ENCODE data around the gene ERBB4.

The ERBB4 gene

DNA sequence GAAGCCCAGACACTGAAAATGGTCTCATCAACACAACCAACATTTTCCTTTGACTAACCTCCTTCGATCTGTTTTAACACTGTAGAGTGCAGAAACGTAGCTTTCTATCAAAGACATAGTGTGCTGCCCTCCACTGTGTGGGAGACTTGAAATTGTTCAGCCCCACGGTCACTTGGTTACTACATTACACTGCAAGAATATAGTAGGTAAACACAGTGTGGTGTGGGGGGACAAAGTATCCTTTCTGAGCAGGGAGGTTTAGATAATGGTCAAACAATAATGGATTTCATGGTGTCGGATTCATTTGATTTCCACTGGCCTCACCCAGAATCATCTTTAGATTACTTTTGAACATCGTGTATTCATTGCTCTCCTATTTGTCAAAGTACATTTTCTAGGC lies 181.0 kb downstream of the ERBB4 start:
- no peaks in the 10 kb centered on the region for H3K4me1 ChIP-seq
- H3K4me3 ChIP-seq (ENCODE audit: low read depth, low read length): no peak overlapping the region
- no peak overlapping the region for H3K9ac ChIP-seq
- H3K79me2 ChIP-seq: no peaks in the 10 kb centered on the region
- TF ChIP-seq, protein P1, sequence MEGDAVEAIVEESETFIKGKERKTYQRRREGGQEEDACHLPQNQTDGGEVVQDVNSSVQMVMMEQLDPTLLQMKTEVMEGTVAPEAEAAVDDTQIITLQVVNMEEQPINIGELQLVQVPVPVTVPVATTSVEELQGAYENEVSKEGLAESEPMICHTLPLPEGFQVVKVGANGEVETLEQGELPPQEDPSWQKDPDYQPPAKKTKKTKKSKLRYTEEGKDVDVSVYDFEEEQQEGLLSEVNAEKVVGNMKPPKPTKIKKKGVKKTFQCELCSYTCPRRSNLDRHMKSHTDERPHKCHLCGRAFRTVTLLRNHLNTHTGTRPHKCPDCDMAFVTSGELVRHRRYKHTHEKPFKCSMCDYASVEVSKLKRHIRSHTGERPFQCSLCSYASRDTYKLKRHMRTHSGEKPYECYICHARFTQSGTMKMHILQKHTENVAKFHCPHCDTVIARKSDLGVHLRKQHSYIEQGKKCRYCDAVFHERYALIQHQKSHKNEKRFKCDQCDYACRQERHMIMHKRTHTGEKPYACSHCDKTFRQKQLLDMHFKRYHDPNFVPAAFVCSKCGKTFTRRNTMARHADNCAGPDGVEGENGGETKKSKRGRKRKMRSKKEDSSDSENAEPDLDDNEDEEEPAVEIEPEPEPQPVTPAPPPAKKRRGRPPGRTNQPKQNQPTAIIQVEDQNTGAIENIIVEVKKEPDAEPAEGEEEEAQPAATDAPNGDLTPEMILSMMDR (IDR thresholded peaks at IDR 0.05): no peak
- no peaks in the 10 kb centered on the region for H3K27me3 ChIP-seq (ENCODE audit: control insufficient read depth, insufficient read depth, low read length)
- H2AFZ ChIP-seq: no peak overlapping the region
- H3K27ac ChIP-seq: no peak overlapping the region
- H3K36me3 ChIP-seq (ENCODE audit: control insufficient read depth, insufficient read depth, low read length): no peaks in the 10 kb centered on the region
- H3K4me2 ChIP-seq (ENCODE audit: low read length): no peak overlapping the region
- H3K9me3 ChIP-seq (ENCODE audit: control insufficient read depth, low read length): no peaks in the 10 kb centered on the region

GRCh38 chr2:212354382-212354781 lies 184.2 kb downstream of the ERBB4 start:
- H3K9me3 ChIP-seq (ENCODE audit: control insufficient read depth, low read length): no peaks in the 10 kb centered on the region
- TF ChIP-seq, protein P1 (IDR thresholded peaks at IDR 0.05): no peak
- H3K27ac ChIP-seq: no peak overlapping the region
- no peaks in the 10 kb centered on the region for H3K36me3 ChIP-seq (ENCODE audit: control insufficient read depth, insufficient read depth, low read length)
- H3K4me3 ChIP-seq (ENCODE audit: low read depth, low read length): no peak overlapping the region
- H3K79me2 ChIP-seq: no peaks in the 10 kb centered on the region
- no peak overlapping the region for H3K4me2 ChIP-seq (ENCODE audit: low read length)
- no peak overlapping the region for H3K9ac ChIP-seq
- no peaks in the 10 kb centered on the region for H3K27me3 ChIP-seq (ENCODE audit: control insufficient read depth, insufficient read depth, low read length)
- no peak overlapping the region for H2AFZ ChIP-seq
- no peaks in the 10 kb centered on the region for H3K4me1 ChIP-seq

DNA sequence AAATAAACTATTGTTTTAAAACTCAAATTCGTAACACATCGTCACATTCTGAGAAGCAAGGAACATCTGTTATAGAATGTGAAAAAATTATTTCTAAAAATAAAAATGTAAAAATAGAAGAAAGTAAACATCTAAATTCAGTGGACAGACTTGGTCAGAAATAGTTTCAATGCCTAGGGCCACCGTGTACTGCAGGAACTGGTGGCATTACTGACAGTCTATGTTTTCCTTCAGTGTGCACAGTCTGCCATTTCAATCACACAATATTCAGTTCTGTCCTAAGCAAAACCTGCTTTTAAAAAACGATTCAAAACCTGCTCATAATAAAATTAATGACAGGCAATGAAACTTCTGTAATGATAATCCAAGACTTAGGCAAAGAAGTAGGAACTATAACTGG lies 190.1 kb downstream of the ERBB4 start:
- H3K27ac ChIP-seq: no peak overlapping the region
- no peak overlapping the region for H3K9ac ChIP-seq
- H3K79me2 ChIP-seq: no peaks in the 10 kb centered on the region
- no peak overlapping the region for H2AFZ ChIP-seq
- H3K4me2 ChIP-seq (ENCODE audit: low read length): no peak overlapping the region
- no peaks in the 10 kb centered on the region for H3K27me3 ChIP-seq (ENCODE audit: control insufficient read depth, insufficient read depth, low read length)
- no peaks in the 10 kb centered on the region for H3K4me1 ChIP-seq
- TF ChIP-seq, protein P1 (IDR thresholded peaks at IDR 0.05): no peak
- no peaks in the 10 kb centered on the region for H3K36me3 ChIP-seq (ENCODE audit: control insufficient read depth, insufficient read depth, low read length)
- H3K9me3 ChIP-seq (ENCODE audit: control insufficient read depth, low read length): no peaks in the 10 kb centered on the region
- H3K4me3 ChIP-seq (ENCODE audit: low read depth, low read length): no peak overlapping the region

DNA sequence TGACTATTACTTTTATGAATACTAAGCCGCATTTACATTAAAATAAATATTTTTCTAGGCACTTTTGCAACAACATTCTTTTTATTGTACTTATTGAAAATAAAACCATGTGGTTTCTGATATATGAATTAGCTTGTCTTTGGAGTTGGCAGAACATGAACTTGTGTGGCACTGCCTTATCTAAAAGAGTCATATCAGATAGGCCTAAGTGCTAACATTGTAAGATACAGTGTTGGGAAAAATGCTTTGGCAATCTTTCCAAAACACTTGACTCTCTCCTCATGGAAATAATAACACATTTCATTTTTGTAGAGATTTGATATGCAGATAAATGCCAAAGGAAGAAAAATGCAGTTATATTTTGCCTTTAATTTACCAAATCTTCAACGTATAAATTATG lies 191.7 kb downstream of the ERBB4 start:
- H3K4me1 ChIP-seq: no peaks in the 10 kb centered on the region

GRCh38 chr2:212345966-212346365 lies 192.6 kb downstream of the ERBB4 start:
- Histone ChIP-seq H3K9me3 (ENCODE audit: control insufficient read depth, low read length) (no peaks in the 10 kb centered on the region), H3K9ac (no peak overlapping the region), H3K36me3 (ENCODE audit: control insufficient read depth, insufficient read depth, low read length) (no peaks in the 10 kb centered on the region), H3K4me3 (ENCODE audit: low read depth, low read length) (no peak overlapping the region), H2AFZ (no peak overlapping the region), H3K27me3 (ENCODE audit: control insufficient read depth, insufficient read depth, low read length) (no peaks in the 10 kb centered on the region), H3K79me2 (no peaks in the 10 kb centered on the region), H3K4me1 (no peaks in the 10 kb centered on the region), H3K4me2 (ENCODE audit: low read length) (no peak overlapping the region), H3K27ac (no peak overlapping the region)
- TF ChIP-seq, protein P1 (IDR thresholded peaks at IDR 0.05): no peak

More for the DNA sequence above, 191.7 kb downstream of the ERBB4 start:
- Histone ChIP-seq H3K27me3 (ENCODE audit: control insufficient read depth, insufficient read depth, low read length) (no peaks in the 10 kb centered on the region), H3K4me2 (ENCODE audit: low read length) (no peak overlapping the region), H2AFZ (no peak overlapping the region), H3K27ac (no peak overlapping the region), H3K36me3 (ENCODE audit: control insufficient read depth, insufficient read depth, low read length) (no peaks in the 10 kb centered on the region), H3K9me3 (ENCODE audit: control insufficient read depth, low read length) (no peaks in the 10 kb centered on the region), H3K4me3 (ENCODE audit: low read depth, low read length) (no peak overlapping the region), H3K79me2 (no peaks in the 10 kb centered on the region), H3K9ac (no peak overlapping the region)
- TF ChIP-seq, protein P1 (IDR thresholded peaks at IDR 0.05): no peak
